A549 treated with dexamethasone at 1 μM for 4 hours (cell line): ENCODE measurements around the gene SAGE1. TPM values are rescaled to one million over a fixed set of nuclear protein-coding genes. Genes with fewer than 3 reads are reported as not detected.

Source experiments
- total RNA-seq: library from RNA; stranded (reverse); fragments of 200-300 nt; extraction: Qiagen RNA extraction; gene quantifications from 5 replicates; pipeline ENCODE4 v1.2.3, GENCODE V29; 2022

Gene SAGE1
- 0.02 to 0.14 TPM (median 0.05 TPM) in 4 of 5 replicates, not detected in the other for total RNA-seq

DNA sequence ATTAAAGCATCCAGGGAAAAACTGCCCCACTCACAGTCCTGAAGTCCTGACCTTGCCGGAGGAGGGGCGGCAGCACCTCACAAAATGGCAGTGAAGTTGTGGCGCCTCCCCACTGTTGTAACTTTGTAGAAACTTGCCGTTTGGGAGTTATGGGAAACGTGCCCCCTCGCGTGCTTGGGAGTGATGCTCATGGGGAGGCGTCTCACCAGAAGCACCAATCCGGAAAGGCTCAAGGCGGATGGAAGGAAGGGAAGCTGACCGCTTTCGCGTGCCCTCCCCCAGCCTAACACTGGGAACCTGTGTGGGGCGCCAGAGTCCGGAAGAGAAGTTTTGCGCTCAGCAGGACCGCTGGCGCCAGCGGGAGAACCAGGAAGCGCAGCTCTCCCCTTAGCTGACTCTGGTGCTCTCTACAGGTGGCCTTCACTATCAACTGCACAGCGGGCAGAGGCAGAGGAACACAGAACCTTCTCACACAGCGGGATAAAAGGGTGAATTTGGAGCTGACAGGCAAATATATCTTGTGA is at the start of gene SAGE1, which contains the start of gene CT45A10:
TSS of gene SAGE1 (plus strand) at position 423 of the 524 bp plus-strand sequence. CDS start 2,527 bp downstream, outside the sequence.
TSS of gene CT45A10 (minus strand) at position 151 of the 524 bp plus-strand sequence. CDS start 8,100 bp downstream, outside the sequence.

DNA sequence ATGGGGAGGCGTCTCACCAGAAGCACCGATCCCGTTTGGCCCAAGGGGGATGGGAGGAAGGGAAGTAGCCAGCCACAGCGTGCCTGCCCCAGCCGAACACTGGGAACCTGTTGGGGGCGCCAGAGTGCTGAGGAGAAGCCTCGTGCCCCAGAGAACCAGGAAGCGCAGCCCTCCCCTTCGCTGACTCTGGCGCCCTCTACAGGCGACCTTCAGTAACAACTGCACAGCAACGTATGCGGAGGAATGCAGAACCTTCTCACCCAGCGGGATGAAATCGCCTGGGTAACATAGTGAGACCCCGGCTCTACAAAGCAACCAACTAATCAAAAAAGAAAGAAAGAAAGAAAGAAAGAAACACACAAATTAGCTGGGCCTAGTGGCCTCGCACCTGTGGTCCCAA is 39.1 kb upstream of the SAGE1 start, which contains the start of gene CT45A8:
TSS of gene CT45A8 (minus strand) at position 101 of the 400 bp plus-strand sequence. CDS start 3,755 bp downstream, outside the sequence.

DNA sequence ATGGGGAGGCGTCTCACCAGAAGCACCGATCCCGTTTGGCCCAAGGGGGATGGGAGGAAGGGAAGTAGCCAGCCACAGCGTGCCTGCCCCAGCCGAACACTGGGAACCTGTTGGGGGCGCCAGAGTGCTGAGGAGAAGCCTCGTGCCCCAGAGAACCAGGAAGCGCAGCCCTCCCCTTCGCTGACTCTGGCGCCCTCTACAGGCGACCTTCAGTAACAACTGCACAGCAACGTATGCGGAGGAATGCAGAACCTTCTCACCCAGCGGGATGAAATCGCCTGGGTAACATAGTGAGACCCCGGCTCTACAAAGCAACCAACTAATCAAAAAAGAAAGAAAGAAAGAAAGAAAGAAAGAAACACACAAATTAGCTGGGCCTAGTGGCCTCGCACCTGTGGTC is 21.8 kb upstream of the SAGE1 start, which contains the start of gene CT45A9:
TSS of gene CT45A9 (minus strand) at position 101 of the 400 bp plus-strand sequence. CDS start 3,751 bp downstream, outside the sequence.

Other genes with a start within 250 kb of the SAGE1 start
- not detected in 5 replicates for gene CT45A1, start 180.1 kb upstream of the SAGE1 start, total RNA-seq
- gene CT45A3, start 125.5 kb upstream of the SAGE1 start, total RNA-seq = 0.12 TPM in 1 of 5 replicates, not detected in the others
- 0.09 to 0.22 TPM in 2 of 5 replicates, not detected in the others for gene CT45A5, start 108.2 kb upstream of the SAGE1 start, total RNA-seq
- gene CT45A6, start 90.9 kb upstream of the SAGE1 start, total RNA-seq = not detected in 5 replicates
- gene CT45A2, start 73.7 kb upstream of the SAGE1 start, total RNA-seq = not detected in 5 replicates
- gene CT45A7, start 56.4 kb upstream of the SAGE1 start, total RNA-seq = not detected in 5 replicates
- not detected in 5 replicates for gene CT45A8, start 39.2 kb upstream of the SAGE1 start, total RNA-seq
- not detected in 5 replicates for gene CT45A9, start 21.9 kb upstream of the SAGE1 start, total RNA-seq
- 0.21 to 0.55 TPM (median 0.44 TPM) in 4 of 5 replicates, not detected in the other for gene CT45A10, start 272 bp upstream of the SAGE1 start, total RNA-seq
- gene MMGT1, start 80.3 kb downstream of the SAGE1 start, total RNA-seq = 16.7 to 23.9 TPM (median 20.4 TPM) in 5 replicates
- gene SLC9A6, start 91.7 kb downstream of the SAGE1 start, total RNA-seq = 6.9 to 10.1 TPM (median 8.8 TPM) in 5 replicates